Endothelial cell of umbilical vein (primary cell): ENCODE measurements around the gene PAPOLA. TPM values are rescaled to one million over a fixed set of nuclear protein-coding genes. Genes with fewer than 3 reads are reported as not detected.

ENCODE experiments used
- BruUV-seq: library from RNA; stranded (reverse); fragments of 400-500 nt; replicated peaks from 2 replicates; lab custom pipeline; 2021; lab: Mats Ljungman, UMichigan
- CTCF ChIA-PET: fragments of 300-600, 350-600 bp; sonication (Branson Sonifier 250); formaldehyde crosslinking; loops from one replicate; lab custom pipeline; 2021; ENCODE audit warnings: antibody characterized with exemption, inconsistent platforms; lab: Charles Lee
- POLR2A ChIA-PET: fragments of 300-600, 350-600 bp; sonication (Branson Sonifier 250); formaldehyde crosslinking; loops from one replicate; lab custom pipeline; 2021; ENCODE audit warnings: antibody characterized with exemption, inconsistent platforms; lab: Charles Lee
- DNase-seq: peaks from one replicate; pipeline ENCODE4 v3.0.0-alpha.2; 2011; ENCODE audit warnings: low read depth, low spot score
- FAIRE-seq: peaks from 2 replicates; lab custom pipeline; 2011; peaks lifted over from hg19 to GRCh38; lab: Jason Lieb, UNC
- H2AFZ ChIP-seq: 2 replicates; pipeline ENCODE4 v1.6.0; 2012; ENCODE audit warnings: low read depth, low read length, control low read depth, inconsistent platforms
- H3K27ac ChIP-seq: 2 replicates; pipeline ENCODE4 v1.5.1; 2011; ENCODE audit warnings: low read depth, mild to moderate bottlenecking, control low read depth, low read length, moderate library complexity; ENCODE audit not compliant: insufficient read depth
- H3K27me3 ChIP-seq, 2 experiments: 2 replicates each; pipeline versions ENCODE4 v1.6.0 to v1.6.1; 2011; ENCODE audit warnings: low read length in 2 of 2, mixed read lengths in 1 of 2; ENCODE audit not compliant: control insufficient read depth in 2 of 2, insufficient read depth in 2 of 2
- H3K36me3 ChIP-seq, 2 experiments: 2 replicates in 1 of 2; 3 replicates in 1 of 2; pipeline ENCODE4 v1.5.1; 2011; ENCODE audit warnings: low read length in 2 of 2, mild to moderate bottlenecking in 1 of 2, moderate library complexity in 1 of 2; ENCODE audit not compliant: control insufficient read depth in 2 of 2, insufficient read depth in 2 of 2; ENCODE audit errors: extremely low read depth in 1 of 2
- H3K4me1 ChIP-seq: 3 replicates; pipeline ENCODE4 v1.5.1; 2011; ENCODE audit warnings: mild to moderate bottlenecking, low read length; ENCODE audit not compliant: control insufficient read depth, insufficient read depth; ENCODE audit errors: extremely low read depth
- H3K4me2 ChIP-seq: 2 replicates; pipeline ENCODE4 v1.6.1; 2011; ENCODE audit warnings: low read length, control low read depth, mixed read lengths; ENCODE audit not compliant: insufficient read depth
- H3K4me3 ChIP-seq, 3 experiments: fragments of 200-600 bp in 1 of 3; sonication (generic), shearing (Covaris generic) in 1 of 3; replicated peaks in 1 of 3; 2 replicates each; pipeline ENCODE4 v1.5.1; 2011 to 2016; ENCODE audit warnings: control low read depth in 3 of 3, low read length in 3 of 3, mild to moderate bottlenecking in 2 of 3, inconsistent platforms in 1 of 3, low read depth in 1 of 3, moderate library complexity in 1 of 3; ENCODE audit not compliant: insufficient read depth in 1 of 3
- H3K79me2 ChIP-seq: 2 replicates; pipeline ENCODE4 v1.6.0; 2012; ENCODE audit warnings: low read length, inconsistent platforms; ENCODE audit not compliant: control insufficient read depth, insufficient read depth
- H3K9ac ChIP-seq: replicated peaks from 2 replicates; pipeline ENCODE3; 2011; ENCODE audit warnings: low read length, control low read depth; ENCODE audit not compliant: insufficient read depth; ENCODE audit errors: extremely low read depth
- H3K9me1 ChIP-seq: replicated peaks from 3 replicates; pipeline ENCODE4 v1.6.0; 2011; ENCODE audit warnings: mild to moderate bottlenecking, low read length; ENCODE audit not compliant: control insufficient read depth, insufficient read depth; ENCODE audit errors: extremely low read depth
- H3K9me3 ChIP-seq: replicated peaks from 2 replicates; pipeline ENCODE4 v1.5.1; 2012; ENCODE audit warnings: low read length, inconsistent platforms; ENCODE audit not compliant: control insufficient read depth, insufficient read depth
- H4K20me1 ChIP-seq: replicated peaks from 2 replicates; pipeline ENCODE3; 2011; ENCODE audit warnings: mild to moderate bottlenecking, low read length; ENCODE audit not compliant: control insufficient read depth, insufficient read depth; ENCODE audit errors: extremely low read depth
- CTCF ChIP-seq, 2 donors: IDR thresholded peaks; 1 replicate in 1 of 2; 2 replicates in 1 of 2; pipeline ENCODE4 v1.5.1; 2011; ENCODE audit warnings: low read length in 2 of 2, mild to moderate bottlenecking in 2 of 2, moderate library complexity in 2 of 2, control low read depth in 1 of 2, inconsistent platforms in 1 of 2, low read depth in 1 of 2; ENCODE audit not compliant: insufficient read depth in 1 of 2; ENCODE audit errors: extremely low read depth in 1 of 2
- EZH2 ChIP-seq: IDR thresholded peaks from 2 replicates; pipeline ENCODE4 v1.6.1; 2012; ENCODE audit warnings: borderline replicate concordance, low read depth, mild to moderate bottlenecking, moderate library complexity, low read length, inconsistent platforms; ENCODE audit not compliant: severe bottlenecking
- FOS ChIP-seq: IDR thresholded peaks from 2 replicates; pipeline ENCODE4 v1.6.1; 2011; ENCODE audit warnings: mild to moderate bottlenecking, low read length, moderate library complexity, borderline replicate concordance; ENCODE audit not compliant: insufficient read depth
- GATA2 ChIP-seq: IDR thresholded peaks from 2 replicates; pipeline ENCODE4 v1.7.0; 2011; ENCODE audit warnings: low read depth, mild to moderate bottlenecking, moderate library complexity, mixed read lengths, low read length; ENCODE audit not compliant: insufficient read length, insufficient read depth
- JUN ChIP-seq: IDR thresholded peaks from 2 replicates; pipeline ENCODE4 v1.6.1; 2011; ENCODE audit warnings: borderline replicate concordance, low read depth; ENCODE audit not compliant: insufficient read length, insufficient read depth
- MAX ChIP-seq: IDR thresholded peaks from 2 replicates; pipeline ENCODE4 v1.6.1; 2011; ENCODE audit not compliant: insufficient read depth, insufficient read length
- MYC ChIP-seq: IDR thresholded peaks from one replicate; pipeline ENCODE4 v1.6.1; 2011; ENCODE audit warnings: mild to moderate bottlenecking, low read depth, low read length
- POLR2A ChIP-seq: IDR thresholded peaks from 2 replicates; pipeline ENCODE4 v1.6.1; 2012; ENCODE audit warnings: low read depth, mild to moderate bottlenecking, control low read depth, low read length
- POLR2AphosphoS5 ChIP-seq: IDR thresholded peaks from 2 replicates; pipeline ENCODE4 v1.6.1; 2012; ENCODE audit warnings: low read depth, mild to moderate bottlenecking, control low read depth, low read length, moderate library complexity; ENCODE audit not compliant: insufficient read depth
- dilution Hi-C: fragments of 300-500 bp; cut with MboI; formaldehyde crosslinking; loops from one replicate; pipeline ENCODE4 v1.15.0; 2019; ENCODE audit warnings: low sequenced_read_pairs; ENCODE audit not compliant: extremely low pct_ligation_motif_present
- intact Hi-C: fragments of 100-400 bp; cut with micrococcal nuclease; formaldehyde crosslinking; loops from one replicate; pipeline ENCODE4 v1.10.0; 2022
- polyA plus RNA-seq, 4 experiments: library from polyadenylated mRNA; depleted of rRNA in 3 of 4; stranded (reverse) in 3 of 4; unstranded in 1 of 4; fragments of >200 nt; gene quantifications; 2 replicates each; pipeline versions ENCODE4 v1.2.1 to v1.2.3, GENCODE V29; 2011 to 2012; ENCODE audit warnings: missing spikeins in 1 of 4
- total RNA-seq: library from RNA; stranded (reverse); gene quantifications from 2 replicates; pipeline ENCODE4 v1.2.3, GENCODE V29; 2021

The PAPOLA gene
- total and polyA plus RNA-seq, 2 donors (not counting 3 experiments of a cell fraction or from before 2014, with no cell fraction given): 75.4 to 184 TPM

- BruUV-seq: no TSS peak
- Histone ChIP-seq H3K36me3 (no peaks in the 10 kb centered on the region), H2AFZ (no peak overlapping the region), H3K4me3 (no peak overlapping the region), H3K27ac (no peak overlapping the region), H3K9ac (no peak overlapping the region), H4K20me1 (no peaks in the 10 kb centered on the region), H3K9me3 (no peaks in the 10 kb centered on the region), H3K4me2 (no peak overlapping the region), H3K79me2 (no peaks in the 10 kb centered on the region), H3K9me1 (no peaks in the 10 kb centered on the region), H3K4me1 (no peaks in the 10 kb centered on the region), H3K27me3 (no peaks in the 10 kb centered on the region)
- intact Hi-C loops: no loop called here
- POLR2A ChIA-PET: no interaction called here
- TF ChIP-seq POLR2AphosphoS5 (no peak), MAX (no peak), GATA2 (no peak), POLR2A (no peak), EZH2 (no peak), CTCF (IDR thresholded peaks at IDR 0.05; ENCODE audit: extremely low read depth in 1 of 2, insufficient read depth in 1 of 2, low read depth in 1 of 2, low read length in 2 of 2) (no peak), JUN (no peak), MYC (no peak), FOS (no peak)
- FAIRE-seq: no peak
- dilution Hi-C loops: no loop called here
- no peak for DNase-seq
- CTCF ChIA-PET: interaction anchor here (0.7 to 1.7 kb wide), 5 partner anchors 9 to 169 kb away, joined by 3 to 5 read pairs (median 4); no protein-coding TSS in a partner anchor
These were observed 77.2 kb downstream of the PAPOLA start for GRCh38 chr14:96579358-96579757.
